IPS-18c (cell line): ENCODE results near the gene MYRIP.
A peak's percentile ranks its signal among the peaks of the same experiment; 100 is the strongest.

ENCODE experiments used
- H3K4me3 ChIP-seq: 2 replicates; pipeline ENCODE4 v1.7.0; 2013; ENCODE audit warnings: low read depth, mild to moderate bottlenecking, low read length, moderate library complexity; ENCODE audit not compliant: insufficient read depth
- H3K9me3 ChIP-seq: one replicate; pipeline ENCODE4 v1.6.1; 2013; ENCODE audit warnings: mild to moderate bottlenecking, low read length, moderate library complexity; ENCODE audit not compliant: control insufficient read depth, insufficient read depth

Gene MYRIP

DNA sequence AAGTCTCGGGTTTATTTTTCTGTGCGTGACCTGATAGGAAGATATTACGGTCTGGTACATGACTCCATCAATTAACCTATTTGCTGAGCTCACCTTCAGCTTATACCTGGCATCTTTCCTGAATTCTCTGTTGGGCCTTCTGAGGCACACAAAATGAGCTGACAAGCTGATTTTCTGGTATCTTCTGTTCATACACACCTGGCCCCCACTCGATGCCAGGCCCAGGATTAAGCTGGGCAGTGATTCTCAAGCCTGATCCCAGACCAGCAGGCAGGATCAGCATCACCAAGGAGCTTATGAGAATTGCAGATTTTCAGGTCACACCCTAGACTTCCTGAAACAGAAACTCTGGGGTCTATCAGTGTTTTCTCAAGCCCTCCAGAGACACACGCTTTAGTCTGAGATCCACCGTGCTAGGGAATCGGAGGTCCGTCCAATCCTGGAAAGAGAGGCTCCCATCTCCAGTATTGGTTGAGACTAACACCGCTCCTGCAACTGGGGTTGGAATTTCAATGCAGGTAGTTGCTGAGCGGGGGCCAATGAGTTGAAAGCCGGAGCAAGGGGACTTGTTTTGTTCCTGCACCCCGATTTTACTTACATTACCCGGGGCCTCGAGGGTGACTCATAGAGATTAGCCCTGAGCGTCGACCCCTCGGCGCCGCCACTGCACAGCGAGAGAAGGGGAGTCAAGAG lies 499.5 kb downstream of the MYRIP start:
- H3K9me3 ChIP-seq: no peaks in the 10 kb centered on the region

DNA sequence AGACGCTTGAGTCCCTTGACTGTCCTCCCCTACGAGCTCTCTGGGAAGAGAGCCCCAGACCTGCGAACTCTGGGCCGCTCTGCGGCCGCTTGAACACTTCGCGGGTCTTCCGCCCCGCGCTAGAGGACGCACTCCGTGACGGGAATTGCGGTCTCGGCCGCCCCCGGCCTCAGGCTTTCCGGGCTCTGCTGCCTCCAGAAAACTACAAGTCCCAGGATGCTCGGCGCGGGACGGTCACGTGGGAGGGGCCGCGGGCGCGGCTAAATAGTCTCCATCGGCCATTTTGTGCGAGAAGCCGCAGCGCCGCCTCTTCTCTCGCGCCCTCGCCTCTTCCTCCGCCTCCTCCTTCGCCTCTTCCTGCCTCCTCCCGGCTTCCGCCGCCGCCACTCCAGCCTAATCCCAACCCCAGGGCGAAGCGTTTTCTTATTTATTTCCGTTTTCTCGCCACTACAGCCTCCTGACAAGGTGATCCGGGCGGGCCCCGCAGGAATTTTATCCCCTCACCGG lies 500.1 kb downstream of the MYRIP start, which contains the start of gene EIF1B:
TSS of gene EIF1B (plus strand) at position 290 of the 507 bp plus-strand sequence. CDS start 235 bp downstream, outside the sequence.
- Histone ChIP-seq H3K4me3 (peak within 1 kb of the TSS; percentile 86), H3K9me3 (no peaks in the 10 kb centered on the region)

More for the DNA sequence above, 499.5 kb downstream of the MYRIP start:
- peak overlapping the region; percentile 47; the same call in 1 of the 2 replicates for H3K4me3 ChIP-seq
